Activated naive CD4-positive, alpha-beta T cell treated with Interleukin-2 at 50 U/mL for 16 hours (primary cell): ENCODE measurements around the gene OPRL1.

Source experiments
- DNase-seq: peaks from one replicate; pipeline ENCODE4 v3.0.0-alpha.2; 2020

OPRL1 gene

GRCh38 chr20:64146301-64146935 lies 66.5 kb downstream of the OPRL1 start:
- DNase-seq: no peak

- DNase-seq: no peak
Measured at GRCh38 chr20:64146936-64147477, 67.1 kb downstream of the OPRL1 start.

GRCh38 chr20:64148581-64148980 lies 68.7 kb downstream of the OPRL1 start:
- DNase-seq: no peak

- DNase-seq: no peak
Measured at GRCh38 chr20:64149141-64149540, 69.3 kb downstream of the OPRL1 start.

- DNase-seq: no peak
Measured at GRCh38 chr20:64149809-64150560, 70.1 kb downstream of the OPRL1 start.
